PC-9 (cell line): ENCODE results near the gene KIF15. TPM values are rescaled to one million over a fixed set of nuclear protein-coding genes. Genes with fewer than 3 reads are reported as not detected.
A peak's percentile ranks its signal among the peaks of the same experiment; 100 is the strongest.

ENCODE experiments used
- BruUV-seq: library from RNA; stranded (reverse); fragments of 400-500 nt; replicated peaks from 2 replicates; lab custom pipeline; 2021; lab: Mats Ljungman, UMichigan
- CTCF ChIA-PET: fragments of 300-600 bp; sonication (Branson Sonifier 250); formaldehyde crosslinking; loops from one replicate; lab custom pipeline; 2022; ENCODE audit warnings: antibody characterized with exemption; lab: Charles Lee
- POLR2A ChIA-PET: fragments of 300-600 bp; sonication (Branson Sonifier 250); formaldehyde crosslinking; loops from one replicate; lab custom pipeline; 2022; ENCODE audit warnings: antibody characterized with exemption; ENCODE audit not compliant: unreplicated experiment; lab: Charles Lee
- DNase-seq, 2 experiments: peaks; one replicate each; pipeline versions ENCODE4 v3.0.0 to v3.0.0-alpha.2; 2015 to 2022; ENCODE audit warnings: mixed read lengths in 1 of 2
- H2AFZ ChIP-seq: fragments of 200-600 bp; sonication (generic); 2 replicates; pipeline ENCODE4 v1.8.1; 2017; ENCODE audit warnings: antibody characterized with exemption
- H3F3A ChIP-seq: fragments of 200-600 bp; sonication (generic); 2 replicates; pipeline ENCODE4 v1.8.1; 2017; ENCODE audit warnings: antibody characterized with exemption, mild to moderate bottlenecking, low read depth; ENCODE audit not compliant: insufficient read depth
- H3K27ac ChIP-seq: fragments of 200-600 bp; sonication (generic); 2 replicates; pipeline ENCODE4 v1.6.1; 2016; ENCODE audit warnings: mixed run types
- H3K27me3 ChIP-seq: fragments of 200-600 bp; sonication (generic); 2 replicates; pipeline ENCODE4 v1.6.1; 2016; ENCODE audit warnings: low read depth, mixed run types; ENCODE audit not compliant: insufficient read depth
- H3K36me3 ChIP-seq: fragments of 200-600 bp; sonication (generic); 2 replicates; pipeline ENCODE4 v1.6.1; 2016; ENCODE audit warnings: low read depth, mixed run types
- H3K4me1 ChIP-seq: fragments of 200-600 bp; sonication (generic); replicated peaks from 2 replicates; pipeline ENCODE4 v1.6.1; 2016; ENCODE audit warnings: mixed run types; ENCODE audit not compliant: insufficient read depth
- H3K4me2 ChIP-seq: fragments of 200-600 bp; sonication (generic); 2 replicates; pipeline ENCODE4 v1.6.1; 2017; ENCODE audit warnings: mixed run types
- H3K4me3 ChIP-seq: fragments of 200-600 bp; sonication (generic); 2 replicates; pipeline ENCODE4 v1.6.1; 2016; ENCODE audit warnings: mixed run types
- H3K79me2 ChIP-seq: fragments of 200-600 bp; sonication (generic); 2 replicates; pipeline ENCODE4 v1.6.1; 2017; ENCODE audit warnings: low read depth, mixed run types
- H3K9me2 ChIP-seq: fragments of 200-600 bp; sonication (generic); 2 replicates; pipeline ENCODE4 v1.8.1; 2017; ENCODE audit warnings: mild to moderate bottlenecking; ENCODE audit not compliant: insufficient read depth
- H3K9me3 ChIP-seq: fragments of 200-600 bp; sonication (generic); 2 replicates; pipeline ENCODE4 v1.8.1; 2016; ENCODE audit warnings: low read depth; ENCODE audit not compliant: insufficient read depth
- H4K20me1 ChIP-seq: fragments of 200-600 bp; sonication (generic); 2 replicates; pipeline ENCODE4 v1.8.1; 2017; ENCODE audit not compliant: insufficient read depth
- CTCF ChIP-seq: fragments of 200-600 bp; sonication (generic); conservative IDR thresholded peaks from 2 replicates; pipeline ENCODE4 v1.6.1; 2017; ENCODE audit warnings: mixed run types, antibody characterized with exemption, mild to moderate bottlenecking, moderate library complexity
- EZH2 ChIP-seq: fragments of 200-600 bp; sonication (generic); IDR thresholded peaks from 2 replicates; pipeline ENCODE4 v1.8.0; 2017; ENCODE audit warnings: antibody characterized with exemption, low read depth
- intact Hi-C: fragments of 100-400 bp; cut with micrococcal nuclease; formaldehyde crosslinking; loops from one replicate; pipeline ENCODE4 v1.10.0; 2022; ENCODE audit not compliant: unreplicated experiment
- total RNA-seq: library from RNA; stranded (reverse); gene quantifications from 2 replicates; pipeline ENCODE4 v1.2.3, GENCODE V29; 2021

KIF15 gene
- total RNA-seq, 1 experiment from 2014 or later, result 25.8 TPM

GRCh38 chr3:44734646-44735168 is 26.9 kb upstream of the KIF15 start:
- TF ChIP-seq CTCF (no peak), EZH2 (no peak)

GRCh38 chr3:44761101-44761423 is 532 bp upstream of the KIF15 start:
- intact Hi-C loops, result loop anchor here (1.0 kb wide), 1 partner anchor 32 kb away; the partner anchor contains the start of gene ZNF501
- Histone ChIP-seq H3F3A (no peaks in the 10 kb centered on the region), H3K9me3 (peaks cover 29% of the 10 kb centered on the region), H3K4me2 (peak overlapping the region; percentile 88), H3K27ac (peak overlapping the region; percentile 47), H2AFZ (peak overlapping the region; percentile 99), H3K79me2 (peaks cover 47% of the 10 kb centered on the region), H4K20me1 (no peaks in the 10 kb centered on the region), H3K9me2 (no peaks in the 10 kb centered on the region), H3K4me3 (peak overlapping the region; percentile 63), H3K27me3 (no peaks in the 10 kb centered on the region), H3K4me1 (peaks cover 5% of the 10 kb centered on the region; the same call in 1 of the 2 replicates), H3K36me3 (peaks cover 23% of the 10 kb centered on the region; the same call in 1 of the 2 replicates)
- BruUV-seq, result TSS peak; percentile 60
- TF ChIP-seq EZH2 (no peak), CTCF (no peak)
- ChIA-PET POLR2A (interaction anchor here (0.6 to 0.7 kb wide), 4 partner anchors 32 to 1140 kb away, joined by 3 to 5 read pairs (median 4); partner anchors contain the start of genes ANO10 and ZNF501), CTCF (no interaction called here)
- no peak for DNase-seq

More at GRCh38 chr3:44734646-44735168, 26.9 kb upstream of the KIF15 start:
- Histone ChIP-seq H3K27me3 (no peaks in the 10 kb centered on the region), H3F3A (peaks cover 4% of the 10 kb centered on the region; the same call in 1 of the 2 replicates), H3K4me1 (0 out of 2 replicates have a peak, but pooled peaks cover 5% of the 10 kb centered on the region), H3K36me3 (no peaks in the 10 kb centered on the region), H4K20me1 (no peaks in the 10 kb centered on the region), H3K4me3 (no peak overlapping the region), H3K9me3 (peaks cover 45% of the 10 kb centered on the region), H3K79me2 (no peaks in the 10 kb centered on the region), H3K27ac (no peak overlapping the region), H3K4me2 (no peak overlapping the region), H2AFZ (no peak overlapping the region), H3K9me2 (no peaks in the 10 kb centered on the region)
- ChIA-PET CTCF (no interaction called here), POLR2A (no interaction called here)
- BruUV-seq, result no TSS peak
- intact Hi-C loops, result no loop called here
- DNase-seq, result no peak

DNA sequence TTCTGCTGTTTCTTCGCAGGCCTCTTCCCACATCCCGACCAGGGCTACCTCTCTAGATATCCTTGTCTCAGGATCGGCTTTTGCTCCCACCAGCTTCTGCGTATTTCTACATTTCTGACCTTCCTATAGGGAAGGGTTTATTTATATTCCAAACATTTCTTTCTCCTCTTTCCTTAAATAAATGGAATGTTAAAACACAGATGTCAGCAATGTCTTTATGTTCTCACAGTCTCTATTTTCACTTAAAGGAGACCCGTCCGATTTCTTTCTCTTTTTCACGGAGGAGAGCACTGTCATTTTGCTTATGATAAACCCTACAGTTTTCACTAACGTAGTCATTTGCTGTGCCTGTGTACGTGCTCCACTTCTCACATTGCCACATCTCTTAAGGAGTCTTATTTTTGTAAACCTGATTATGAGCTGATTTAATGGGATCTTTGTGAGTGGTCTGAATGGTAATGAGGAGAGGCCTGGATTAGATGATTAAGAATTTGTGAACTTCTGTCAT is 630 bp downstream of the KIF15 start:
- peak overlapping the region; percentile 82 for H2AFZ ChIP-seq
- H4K20me1 ChIP-seq, result no peaks in the 10 kb centered on the region
- H3K4me1 ChIP-seq, result peaks cover 5% of the 10 kb centered on the region; the same call in 1 of the 2 replicates
- H3K9me3 ChIP-seq, result peaks cover 23% of the 10 kb centered on the region
- H3K27ac ChIP-seq, result peak overlapping the region; percentile 33; the same call in 1 of the 2 replicates
- H3K36me3 ChIP-seq, result peaks cover 22% of the 10 kb centered on the region; the same call in 1 of the 2 replicates
- H3K4me2 ChIP-seq, result peak overlapping the region; percentile 91
- peaks cover 45% of the 10 kb centered on the region for H3K79me2 ChIP-seq
- DNase-seq, result no peak
- BruUV-seq, result no TSS peak
- ChIA-PET CTCF (interaction anchor here (0.7 kb wide), 1 partner anchor 124 kb away, joined by 3 read pairs; no protein-coding TSS in a partner anchor), POLR2A (interaction anchor here (0.6 to 0.7 kb wide), 4 partner anchors 93 to 1912 kb away, joined by 3 to 6 read pairs (median 4); no protein-coding TSS in a partner anchor)
- TF ChIP-seq CTCF, result no peak
- no peak for TF ChIP-seq EZH2
- H3K27me3 ChIP-seq, result no peaks in the 10 kb centered on the region
- no peaks in the 10 kb centered on the region for H3F3A ChIP-seq
- no peaks in the 10 kb centered on the region for H3K9me2 ChIP-seq
- intact Hi-C loops, result no loop called here
- H3K4me3 ChIP-seq, result peak overlapping the region; percentile 63
